GM18507 (cell line): ENCODE measurements around the gene DOCK10.
A peak's percentile ranks its signal among the peaks of the same experiment; 100 is the strongest.

Source experiments
- DNase-seq: peaks from one replicate; pipeline ENCODE4 v3.0.0; 2011; ENCODE audit warnings: low read depth; ENCODE audit not compliant: insufficient read length; ENCODE audit errors: extremely low spot score
- FAIRE-seq: peaks from 2 replicates; lab custom pipeline; 2011; peaks lifted over from hg19 to GRCh38; lab: Jason Lieb, UNC

The DOCK10 gene

GRCh38 chr2:224769489-224769888, 272.8 kb downstream of the DOCK10 start:
- FAIRE-seq = no peak
- DNase-seq = no peak

- DNase-seq (no peak), FAIRE-seq (peak; percentile 39)
These were observed 277.6 kb downstream of the DOCK10 start for GRCh38 chr2:224764565-224765236.

- no peak for FAIRE-seq
- DNase-seq = no peak
These were observed 284.2 kb downstream of the DOCK10 start for GRCh38 chr2:224757934-224758548.

GRCh38 chr2:224753743-224754540, 288.3 kb downstream of the DOCK10 start:
- no peak for DNase-seq
- no peak for FAIRE-seq

GRCh38 chr2:224751996-224752698, 290.1 kb downstream of the DOCK10 start:
- DNase-seq = no peak
- no peak for FAIRE-seq

GRCh38 chr2:224749136-224749535, 293.1 kb downstream of the DOCK10 start:
- no peak for DNase-seq

GRCh38 chr2:224747765-224748164, 294.5 kb downstream of the DOCK10 start:
- FAIRE-seq (no peak), DNase-seq (no peak)

More at GRCh38 chr2:224749136-224749535, 293.1 kb downstream of the DOCK10 start:
- FAIRE-seq = no peak

- no peak for FAIRE-seq
These were observed 306.0 kb downstream of the DOCK10 start for GRCh38 chr2:224736227-224736626.

GRCh38 chr2:224734949-224735348, 307.3 kb downstream of the DOCK10 start:
- no peak for DNase-seq
- FAIRE-seq = peak; percentile 21

More at GRCh38 chr2:224736227-224736626, 306.0 kb downstream of the DOCK10 start:
- no peak for DNase-seq

- DNase-seq (no peak), FAIRE-seq (no peak)
These were observed 310.6 kb downstream of the DOCK10 start for GRCh38 chr2:224731665-224732064.

GRCh38 chr2:224729435-224729834, 312.8 kb downstream of the DOCK10 start:
- DNase-seq = no peak
- FAIRE-seq = no peak

GRCh38 chr2:224724331-224724730, 317.9 kb downstream of the DOCK10 start:
- FAIRE-seq (no peak), DNase-seq (no peak)

GRCh38 chr2:224723586-224724217, 318.6 kb downstream of the DOCK10 start:
- FAIRE-seq (no peak), DNase-seq (no peak)

GRCh38 chr2:224722770-224723169, 319.5 kb downstream of the DOCK10 start:
- DNase-seq (no peak), FAIRE-seq (no peak)

GRCh38 chr2:224722250-224722649, 320.0 kb downstream of the DOCK10 start:
- DNase-seq (no peak), FAIRE-seq (no peak)

- DNase-seq = no peak
- no peak for FAIRE-seq
These were observed 325.3 kb downstream of the DOCK10 start for GRCh38 chr2:224716921-224717320.

GRCh38 chr2:224716201-224716600, 326.1 kb downstream of the DOCK10 start, which contains the start of gene CCDC195:
TSS of gene CCDC195 (minus strand) at chr2:224716365. CDS start at chr2:224716365, 0 bp downstream.
- FAIRE-seq = no peak
- DNase-seq = no peak
